GM12878 (cell line): ENCODE measurements around the gene EYA4. TPM values are rescaled to one million over a fixed set of nuclear protein-coding genes. Genes with fewer than 3 reads are reported as not detected.

Source experiments
- ATAC-seq: fragments of 200-7000 bp; cut with Tn5 transposase; 3 replicates; pipeline ENCODE4 v1.9.1; 2020; ENCODE audit warnings: mild to moderate bottlenecking, moderate library complexity
- BruUV-seq: library from RNA; stranded (reverse); fragments of 400-500 nt; replicated peaks from 2 replicates; lab custom pipeline; 2021; lab: Mats Ljungman, UMichigan
- CTCF ChIA-PET: fragments of 300-600 bp; sonication (Branson Sonifier 250); formaldehyde crosslinking; extraction: SDS; loops from one replicate; lab custom pipeline; 2021; ENCODE audit warnings: inconsistent platforms; lab: Yijun Ruan, JAX
- POLR2A ChIA-PET: fragments of 350-600 bp; formaldehyde crosslinking; extraction: SDS; loops from one replicate; lab custom pipeline; 2021; ENCODE audit warnings: inconsistent platforms; lab: Charles Lee
- RAD21 ChIA-PET: fragments of 300-600 bp; sonication (Branson Sonifier 250); formaldehyde crosslinking; loops from one replicate; lab custom pipeline; 2023; ENCODE audit warnings: antibody characterized with exemption; ENCODE audit not compliant: unreplicated experiment; lab: Charles Lee
- SMC1A ChIA-PET: fragments of 300-600 bp; sonication (Branson Sonifier 250); formaldehyde crosslinking; loops from one replicate; lab custom pipeline; 2023; ENCODE audit not compliant: unreplicated experiment, uncharacterized antibody; lab: Charles Lee
- DNase-seq: peaks from one replicate; pipeline ENCODE4 v3.0.0-alpha.2; 2011; ENCODE audit warnings: low read depth, low spot score
- FAIRE-seq: peaks from 3 replicates; lab custom pipeline; 2011; peaks lifted over from hg19 to GRCh38; lab: Jason Lieb, UNC
- H2AFZ ChIP-seq: 2 replicates; pipeline ENCODE4 v1.6.0; 2011; ENCODE audit warnings: low read depth, low read length, control low read depth; ENCODE audit not compliant: control insufficient read depth
- H3K27ac ChIP-seq: 2 replicates; pipeline ENCODE4 v1.5.1; 2011; ENCODE audit warnings: control low read depth; ENCODE audit not compliant: control insufficient read depth, insufficient read depth
- H3K27me3 ChIP-seq, 2 experiments: replicated peaks in 1 of 2; 2 replicates each; pipeline versions ENCODE4 v1.6.0 to v1.6.1; 2011; ENCODE audit warnings: low read length in 1 of 2; ENCODE audit not compliant: control insufficient read depth in 2 of 2, insufficient read depth in 2 of 2
- H3K36me3 ChIP-seq, 2 experiments: 2 replicates each; pipeline ENCODE4 v1.5.1; 2011; ENCODE audit warnings: low read length in 1 of 2; ENCODE audit not compliant: control insufficient read depth in 2 of 2, insufficient read depth in 2 of 2
- H3K4me1 ChIP-seq: 2 replicates; pipeline ENCODE4 v1.6.1; 2011; ENCODE audit warnings: mild to moderate bottlenecking, low read length, moderate library complexity, mixed read lengths; ENCODE audit not compliant: control insufficient read depth, insufficient read depth
- H3K4me2 ChIP-seq: 2 replicates; pipeline ENCODE4 v1.6.0; 2011; ENCODE audit warnings: control low read depth; ENCODE audit not compliant: control insufficient read depth, insufficient read depth
- H3K4me3 ChIP-seq: fragments of 200-600 bp; sonication (generic); 2 replicates; pipeline ENCODE4 v1.5.1; 2016
- H3K79me2 ChIP-seq: 2 replicates; pipeline ENCODE4 v1.6.0; 2011; ENCODE audit warnings: low read length; ENCODE audit not compliant: control insufficient read depth, insufficient read depth
- H3K9ac ChIP-seq: 2 replicates; pipeline ENCODE4 v1.8.0; 2011; ENCODE audit warnings: low read length, control low read depth, mixed read lengths; ENCODE audit not compliant: control insufficient read depth, insufficient read depth
- H3K9me3 ChIP-seq: replicated peaks from 3 replicates; pipeline ENCODE4 v1.5.1; 2011; ENCODE audit warnings: mild to moderate bottlenecking, low read length; ENCODE audit not compliant: control insufficient read depth, insufficient read depth
- H4K20me1 ChIP-seq: 2 replicates; pipeline ENCODE4 v1.6.0; 2011; ENCODE audit not compliant: control insufficient read depth, insufficient read depth
- ATF3 ChIP-seq: IDR thresholded peaks from 2 replicates; pipeline ENCODE4 v1.6.1; 2011; ENCODE audit warnings: low read depth, mild to moderate bottlenecking, low read length, moderate library complexity, borderline replicate concordance; ENCODE audit errors: extremely low read depth
- CBX5 ChIP-seq: sonication (generic); IDR thresholded peaks from 2 replicates; pipeline ENCODE4 v1.6.1; 2016; ENCODE audit warnings: low read depth, moderate library complexity, mild to moderate bottlenecking, inconsistent platforms
- CREM ChIP-seq: IDR thresholded peaks from 2 replicates; pipeline ENCODE4 v1.6.1; 2014; ENCODE audit warnings: antibody characterized with exemption, low read depth
- E2F4 ChIP-seq: IDR thresholded peaks from 2 replicates; pipeline ENCODE4 v1.6.1; 2012; ENCODE audit warnings: low read depth, low read length, improper control_type of control experiment
- E4F1 ChIP-seq: fragments of 450-650 bp; IDR thresholded peaks from 2 replicates; pipeline ENCODE4 v1.6.1; 2018; ENCODE audit warnings: borderline replicate concordance, mild to moderate bottlenecking; ENCODE audit not compliant: partially characterized antibody
- EGR1 ChIP-seq, 2 experiments: IDR thresholded peaks; 1 replicate in 1 of 2; 2 replicates in 1 of 2; pipeline ENCODE4 v1.6.1; 2011 to 2012; ENCODE audit warnings: low read depth in 2 of 2, low read length in 2 of 2, borderline replicate concordance in 1 of 2, mild to moderate bottlenecking in 1 of 2, moderate library complexity in 1 of 2
- FOXK2 ChIP-seq: fragments of 450-650 bp; IDR thresholded peaks from 2 replicates; pipeline ENCODE4 v1.6.1; 2017; ENCODE audit warnings: mild to moderate bottlenecking, moderate library complexity
- HDAC2 ChIP-seq: fragments of 200-600 bp; sonication (generic); IDR thresholded peaks from 2 replicates; pipeline ENCODE4 v1.6.1; 2017
- KLF5 ChIP-seq: fragments of 450-650 bp; IDR thresholded peaks from 2 replicates; pipeline ENCODE4 v1.6.1; 2014; ENCODE audit warnings: mild to moderate bottlenecking; ENCODE audit not compliant: partially characterized antibody
- MEF2B ChIP-seq: fragments of 450-650 bp; IDR thresholded peaks from 2 replicates; pipeline ENCODE4 v1.6.1; 2018; ENCODE audit warnings: mild to moderate bottlenecking, moderate library complexity; ENCODE audit not compliant: partially characterized antibody, poor library complexity, severe bottlenecking
- NFYB ChIP-seq: IDR thresholded peaks from 2 replicates; pipeline ENCODE4 v1.6.1; 2011; ENCODE audit warnings: low read depth, mild to moderate bottlenecking, low read length, improper control_type of control experiment, moderate library complexity; ENCODE audit not compliant: insufficient read depth
- PAX8 ChIP-seq: fragments of 450-650 bp; IDR thresholded peaks from 2 replicates; pipeline ENCODE4 v1.6.1; 2017; ENCODE audit warnings: mild to moderate bottlenecking, moderate library complexity
- SMARCA5 ChIP-seq: fragments of 450-650 bp; IDR thresholded peaks from 2 replicates; pipeline ENCODE4 v1.6.1; 2017; ENCODE audit warnings: mild to moderate bottlenecking
- SUZ12 ChIP-seq: fragments of 200-600 bp; sonication (generic); IDR thresholded peaks from one replicate; pipeline ENCODE4 v1.6.1; 2018; ENCODE audit warnings: antibody characterized with exemption, mild to moderate bottlenecking; ENCODE audit not compliant: unreplicated experiment
- TAF1 ChIP-seq: IDR thresholded peaks from 2 replicates; pipeline ENCODE4 v1.6.1; 2011; ENCODE audit warnings: mild to moderate bottlenecking, low read depth, low read length, borderline replicate concordance
- ZZZ3 ChIP-seq: IDR thresholded peaks from 2 replicates; pipeline ENCODE4 v1.6.1; 2011; ENCODE audit warnings: low read depth; ENCODE audit not compliant: control insufficient read depth, insufficient read length
- WGBS: methylation state at CpG from one replicate; pipeline ENCODE4 v1.1.6; 2016; ENCODE audit warnings: low lambda C conversion rate; ENCODE audit not compliant: insufficient replicate concordance, insufficient coverage; ENCODE audit errors: missing lambda C conversion rate; 5-methylcytosine and 5-hydroxymethylcytosine counted together
- in situ Hi-C: fragments of 300-500 bp; cut with MboI; formaldehyde crosslinking; loops from 9 replicates; pipeline ENCODE4 v1.14.3; 2018; ENCODE audit warnings: mixed read lengths
- intact Hi-C: fragments of 100-400 bp; cut with micrococcal nuclease; formaldehyde crosslinking; loops from one replicate; pipeline ENCODE4 v1.14.2; 2022; ENCODE audit not compliant: unreplicated experiment
- polyA plus RNA-seq, 11 experiments: library from polyadenylated mRNA; depleted of rRNA in 4 of 11; unstranded in 6 of 11; stranded (reverse) in 5 of 11; fragments of >200 nt; fragmentation: Nextera tagmentation in 4 of 11; fragmentation: Illumina TruSeq in 1 of 11; extraction: Ambion mirVana in 4 of 11; extraction: Trizol in 1 of 11; gene quantifications; 1 replicate in 1 of 11; 2 replicates in 10 of 11; pipeline versions ENCODE4 v1.2.1 to v1.2.3, GENCODE V29; 2011 to 2016; ENCODE audit warnings: inconsistent platforms in 2 of 11, missing spikeins in 2 of 11, low read depth in 1 of 11
- total RNA-seq, 4 experiments: library from RNA; depleted of rRNA in 3 of 4; stranded (reverse); fragments of >200 nt in 3 of 4; fragmentation: Illumina TruSeq in 1 of 4; extraction: Trizol in 1 of 4; gene quantifications; 2 replicates each; pipeline versions ENCODE4 v1.2.1 to v1.2.3, GENCODE V29; 2013 to 2021

Gene EYA4
- total and polyA plus RNA-seq, 10 of the 15 experiments (the other 5 are each of a cell fraction or from before 2014, with no cell fraction given) = 0.02 TPM; not detected in 9

GRCh38 chr6:133245007-133245406 is 3.9 kb downstream of the EYA4 start:
- DNase-seq (no peak), FAIRE-seq (no peak), ATAC-seq (no peak)
- BruUV-seq = no TSS peak
- H4K20me1 ChIP-seq = no peaks in the 10 kb centered on the region
- no peaks in the 10 kb centered on the region for H3K36me3 ChIP-seq
- WGBS = 0% methylated on average over 1 of the region's 1 CpG
- H3K4me1 ChIP-seq = no peaks in the 10 kb centered on the region
- peaks cover 6 to 13% of the 10 kb centered on the region in 2 experiments for H3K27me3 ChIP-seq
- TF ChIP-seq NFYB (no peak), CREM (no peak), SUZ12 (no peak), FOXK2 (no peak)
- no peaks in the 10 kb centered on the region for H3K9me3 ChIP-seq
- no peak overlapping the region for H2AFZ ChIP-seq
- no peak overlapping the region for H3K9ac ChIP-seq
- ChIA-PET POLR2A (no interaction called here), RAD21 (no interaction called here), CTCF (no interaction called here), SMC1A (no interaction called here)
- H3K4me2 ChIP-seq = no peak overlapping the region
- intact Hi-C loops (no loop called here), in situ Hi-C loops (no loop called here)
- H3K27ac ChIP-seq = no peak overlapping the region
- H3K4me3 ChIP-seq = no peak overlapping the region
- no peaks in the 10 kb centered on the region for H3K79me2 ChIP-seq

- ChIA-PET SMC1A (no interaction called here), CTCF (no interaction called here), POLR2A (no interaction called here), RAD21 (no interaction called here)
- Histone ChIP-seq H3K9ac (no peak overlapping the region), H3K4me1 (no peaks in the 10 kb centered on the region), H3K36me3 (no peaks in the 10 kb centered on the region), H3K4me3 (no peak overlapping the region), H3K27ac (no peak overlapping the region), H3K27me3 (peaks cover 6 to 10% of the 10 kb centered on the region in 2 experiments), H2AFZ (no peak overlapping the region), H3K79me2 (no peaks in the 10 kb centered on the region), H4K20me1 (no peaks in the 10 kb centered on the region), H3K9me3 (no peaks in the 10 kb centered on the region), H3K4me2 (no peak overlapping the region)
- in situ Hi-C loops (no loop called here), intact Hi-C loops (no loop called here)
- FAIRE-seq = no peak
- WGBS = 0% methylated on average over 2 of the region's 2 CpGs
- ATAC-seq = no peak
- BruUV-seq = no TSS peak
- DNase-seq = no peak
- TF ChIP-seq HDAC2 = no peak
- TF ChIP-seq KLF5 = no peak
- TF ChIP-seq MEF2B = no peak
- TF ChIP-seq ATF3 = no peak
- no peak for TF ChIP-seq EGR1 (IDR thresholded peaks at IDR 0.05; ENCODE audit: borderline replicate concordance in 1 of 2, low read depth in 2 of 2, low read length in 2 of 2)
- no peak for TF ChIP-seq PAX8
- TF ChIP-seq TAF1 = no peak
- no peak for TF ChIP-seq E2F4
- TF ChIP-seq E4F1 = no peak
- no peak for TF ChIP-seq ZZZ3
- TF ChIP-seq SMARCA5 = no peak
- TF ChIP-seq CBX5 = no peak
These were observed 4.3 kb downstream of the EYA4 start for GRCh38 chr6:133245422-133245903.
